Heart left ventricle (tissue), 16 donors: ENCODE results near the gene VAC14. TPM values are rescaled to one million over a fixed set of nuclear protein-coding genes. Genes with fewer than 3 reads are reported as not detected.

Experiments
- ATAC-seq, 4 donors: fragments of 200-7000 bp; cut with Tn5 transposase; one replicate each; pipeline ENCODE4 v1.9.1; 2020 to 2022; ENCODE audit warnings: moderate library complexity in 4 of 4, mild to moderate bottlenecking in 3 of 4, moderate number of reproducible peaks in 1 of 4
- DNase-seq, 5 donors: peaks; one replicate each; pipeline ENCODE4 v3.0.0-alpha.2; 2020
- H3K27ac ChIP-seq, 12 donors: fragments of 200-600 bp; sonication (generic) in 4 of 12; one replicate each; pipeline versions ENCODE4 v1.5.0 to v1.8.0; 2016 to 2022; ENCODE audit warnings: mild to moderate bottlenecking in 2 of 12
- H3K27me3 ChIP-seq, 9 donors: fragments of 200-600 bp; sonication (generic) in 2 of 9; one replicate each; pipeline versions ENCODE4 v1.5.1 to v1.8.0; 2016 to 2022; ENCODE audit warnings: mild to moderate bottlenecking in 3 of 9
- H3K36me3 ChIP-seq, 9 donors: fragments of 200-600 bp; sonication (generic) in 2 of 9; one replicate each; pipeline versions ENCODE4 v1.5.0 to v1.8.0; 2018 to 2022; ENCODE audit warnings: mild to moderate bottlenecking in 2 of 9
- H3K4me1 ChIP-seq, 12 donors: fragments of 200-600 bp; sonication (generic) in 4 of 12; one replicate each; pipeline versions ENCODE4 v1.5.0 to v1.8.0; 2016 to 2022; ENCODE audit warnings: mild to moderate bottlenecking in 3 of 12
- H3K4me3 ChIP-seq, 12 donors: fragments of 200-600 bp; sonication (generic) in 4 of 12; one replicate each; pipeline versions ENCODE4 v1.5.0 to v1.8.0; 2017 to 2022; ENCODE audit warnings: mild to moderate bottlenecking in 9 of 12, moderate library complexity in 4 of 12
- H3K9me3 ChIP-seq, 12 donors: fragments of 200-600 bp; sonication (generic) in 4 of 12; one replicate each; pipeline versions ENCODE4 v1.5.0 to v1.8.0; 2016 to 2022; ENCODE audit warnings: mild to moderate bottlenecking in 1 of 12
- CTCF ChIP-seq, 12 donors: fragments of 200-600 bp; sonication (generic) in 4 of 12; IDR thresholded peaks; one replicate each; pipeline versions ENCODE4 v1.5.0 to v1.8.0; 2018 to 2022; ENCODE audit warnings: antibody characterized with exemption in 12 of 12, mild to moderate bottlenecking in 5 of 12
- POLR2A ChIP-seq, 2 donors: fragments of 450-650 bp; IDR thresholded peaks; one replicate each; pipeline ENCODE4 v1.6.1; 2017; ENCODE audit warnings: antibody characterized with exemption in 2 of 2, mild to moderate bottlenecking in 2 of 2, moderate library complexity in 2 of 2
- WGBS, 4 donors: extraction: QIAGEN DNeasy Blood & Tissue Kit in 2 of 4; methylation state at CpG; one replicate each; pipeline versions ENCODE4 v1.1.5 to v1.1.7; 2013 to 2018; 5-methylcytosine and 5-hydroxymethylcytosine counted together
- intact Hi-C, 10 donors: fragments of 100-400 bp; cut with DNase I; formaldehyde crosslinking; loops; one replicate each; pipeline versions ENCODE4 v1.11.1 to v1.14.2; 2022
- polyA plus RNA-seq, 2 donors: library from polyadenylated mRNA; stranded (reverse); fragments of 200-250 nt; gene quantifications; one replicate each; pipeline ENCODE4 v1.2.3, GENCODE V29; 2013
- total RNA-seq, 9 donors: library from RNA; depleted of rRNA in 2 of 9; stranded (reverse); fragments of >200 nt in 2 of 9; fragmentation: NEBNext Ultra II Directional in 3 of 9; extraction: Animal tissue kit (Norgen Biotek cat#: 25700) in 3 of 9; gene quantifications; one replicate each; pipeline versions ENCODE4 v1.1.0 to v1.2.4, GENCODE V29; 2016 to 2023
- donor health status: ischemic (EF 13 %, LVEDD 7.1; RV severe dilation, severe dysfunction).
- donor health status: healthy with polysubstance abuse.
- donor health status: DM: no; HTN: yes; CAD: no.
- donor health status: DM: no; HTN: no; CAD: no.
- donor health status: ischemic (EF 25% LVEDD 6.9; RV normal size, moderate dysfunction).
- donor health status: ischemic (EF 25% LVEDD 5.7; RV mildly dilated, moderate dysfunction).
- donor health status: healthy.
- donor health status: DM: yes; HTN: yes; CAD: no.
- donor health status: ischemic (EF 35%, LVEDD 5.7; RV mildly dilated, moderate dysfunction).
- donor health status: nonischemic (EF 11% LVEDD 7.7; RV severe dilation, severe dysfunction).
- donor health status: DM: yes; HTN: yes; CAD: no.
- donor health status: PGD.
- donor health status: ischemic (EF 29% LVEDD 5.4; RV normal size, mild dysfunction).
- donor health status: nonischemic (EF 23%, LVEDD 6.1; RV moderate dilation, normal function).

VAC14 gene
- total and polyA plus RNA-seq, 11 donors = 13.9 to 48.0 (median 26.1) TPM

DNA sequence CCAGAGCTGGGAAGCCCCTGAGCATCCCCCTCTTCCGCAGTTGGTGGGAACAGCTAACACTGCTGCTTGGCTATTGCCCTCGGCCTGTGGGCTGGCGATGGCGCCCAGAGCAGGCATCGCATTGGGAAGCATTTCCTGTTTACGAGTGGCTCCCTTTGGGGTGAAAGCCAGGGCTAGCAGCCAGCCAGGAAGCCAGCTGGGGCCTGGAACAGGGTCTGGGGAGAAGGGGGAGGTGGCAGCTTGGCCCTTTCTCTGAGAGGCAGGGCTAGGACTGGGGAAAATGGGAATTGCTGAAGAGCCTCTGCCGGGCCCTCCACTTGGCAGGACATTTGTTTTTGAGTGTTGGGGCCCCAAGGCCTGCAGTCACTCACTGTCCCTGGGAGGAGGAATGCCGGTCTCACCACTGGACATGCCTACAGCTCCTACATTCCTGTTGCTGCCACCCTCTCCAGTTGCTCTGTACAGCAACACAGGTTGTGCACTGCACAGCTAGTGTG, 112.7 kb downstream of the VAC14 start:
- peak; percentile 3 to 52 (median 24) for ATAC-seq
- TF ChIP-seq POLR2A (IDR thresholded peaks at IDR 0.05) (no peak), CTCF (IDR thresholded peaks at IDR 0.05) (no peak)
- H3K36me3 ChIP-seq = no peaks in the 10 kb centered on the region
- peak in 4 of 5 donors; percentile 61 to 84 (median 76) for DNase-seq
- no peaks in the 10 kb centered on the region for H3K9me3 ChIP-seq
- 19 to 37% (median 22%) methylated on average over 4 to 8 of the region's 8 CpGs for WGBS, 4 donors
- peaks cover 10 to 95% (median 80%) of the 10 kb centered on the region in 12 donors for H3K4me1 ChIP-seq
- intact Hi-C loops = loop anchor here in 1 of 10 donors (5.0 kb wide), 1 partner anchor 49 kb away; no protein-coding TSS in a partner anchor
- H3K4me3 ChIP-seq = no peak overlapping the region
- H3K27ac ChIP-seq = peak overlapping the region; percentile 67 to 98 (median 90)
- peaks cover 0 to 5% (median 0%) of the 10 kb centered on the region in 9 donors for H3K27me3 ChIP-seq

- intact Hi-C loops = loop anchor here in 1 of 10 donors (5.0 kb wide), 1 partner anchor 50 kb away; no protein-coding TSS in a partner anchor
- H3K36me3 ChIP-seq = no peaks in the 10 kb centered on the region
- DNase-seq = peak in 2 of 5 donors; percentile 37 to 61
- 71 to 80% (median 78%) methylated on average over 11 to 18 of the region's 18 CpGs for WGBS, 4 donors
- no peaks in the 10 kb centered on the region for H3K9me3 ChIP-seq
- no peak for ATAC-seq
- H3K27ac ChIP-seq = peak overlapping the region; percentile 67 to 98 (median 90)
- peaks cover 0 to 5% (median 0%) of the 10 kb centered on the region in 9 donors for H3K27me3 ChIP-seq
- H3K4me3 ChIP-seq = no peak overlapping the region
- no peak for TF ChIP-seq POLR2A (IDR thresholded peaks at IDR 0.05)
- TF ChIP-seq CTCF (IDR thresholded peaks at IDR 0.05) = no peak
- peaks cover 10 to 96% (median 78%) of the 10 kb centered on the region in 12 donors for H3K4me1 ChIP-seq
Observed at GRCh38 chr16:70687671-70688245, 113.2 kb downstream of the VAC14 start.

DNA sequence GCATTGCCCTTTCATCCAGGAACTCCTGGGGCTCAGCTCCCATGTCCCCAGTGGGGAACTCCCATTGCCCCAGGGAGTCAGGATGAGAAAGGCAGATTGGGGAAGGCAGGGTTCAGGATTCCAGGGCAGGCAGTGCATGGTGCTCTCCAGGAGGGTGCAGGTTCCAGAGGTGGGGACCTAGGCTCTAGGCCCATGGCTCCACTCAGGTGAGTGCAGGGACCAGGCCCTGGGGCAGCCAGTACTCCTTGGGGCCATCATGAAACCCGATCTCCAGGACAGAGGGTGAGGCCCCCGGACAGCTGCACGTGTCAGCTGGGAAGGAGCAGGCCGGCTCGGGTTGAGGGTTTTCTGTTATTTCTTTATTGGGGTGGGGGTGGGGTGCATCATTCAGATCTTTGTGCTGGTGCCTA, 113.9 kb downstream of the VAC14 start:
- Histone ChIP-seq H3K9me3 (no peaks in the 10 kb centered on the region), H3K27me3 (peaks cover 0 to 5% (median 0%) of the 10 kb centered on the region in 9 donors), H3K4me1 (peaks cover 8 to 96% (median 73%) of the 10 kb centered on the region in 12 donors), H3K4me3 (peak overlapping the region in 1 of 12 donors; percentile 92), H3K27ac (peak overlapping the region in 10 of 12 donors; percentile 19 to 96 (median 89)), H3K36me3 (no peaks in the 10 kb centered on the region)
- WGBS, 4 donors = 56 to 71% (median 60%) methylated on average over 3 to 5 of the region's 5 CpGs
- TF ChIP-seq CTCF (IDR thresholded peaks at IDR 0.05) (no peak), POLR2A (IDR thresholded peaks at IDR 0.05) (no peak)
- intact Hi-C loops = loop anchor here in 1 of 10 donors (5.0 kb wide), 1 partner anchor 50 kb away; no protein-coding TSS in a partner anchor
- peak in 1 of 5 donors; percentile 32 for DNase-seq
- ATAC-seq = no peak

DNA sequence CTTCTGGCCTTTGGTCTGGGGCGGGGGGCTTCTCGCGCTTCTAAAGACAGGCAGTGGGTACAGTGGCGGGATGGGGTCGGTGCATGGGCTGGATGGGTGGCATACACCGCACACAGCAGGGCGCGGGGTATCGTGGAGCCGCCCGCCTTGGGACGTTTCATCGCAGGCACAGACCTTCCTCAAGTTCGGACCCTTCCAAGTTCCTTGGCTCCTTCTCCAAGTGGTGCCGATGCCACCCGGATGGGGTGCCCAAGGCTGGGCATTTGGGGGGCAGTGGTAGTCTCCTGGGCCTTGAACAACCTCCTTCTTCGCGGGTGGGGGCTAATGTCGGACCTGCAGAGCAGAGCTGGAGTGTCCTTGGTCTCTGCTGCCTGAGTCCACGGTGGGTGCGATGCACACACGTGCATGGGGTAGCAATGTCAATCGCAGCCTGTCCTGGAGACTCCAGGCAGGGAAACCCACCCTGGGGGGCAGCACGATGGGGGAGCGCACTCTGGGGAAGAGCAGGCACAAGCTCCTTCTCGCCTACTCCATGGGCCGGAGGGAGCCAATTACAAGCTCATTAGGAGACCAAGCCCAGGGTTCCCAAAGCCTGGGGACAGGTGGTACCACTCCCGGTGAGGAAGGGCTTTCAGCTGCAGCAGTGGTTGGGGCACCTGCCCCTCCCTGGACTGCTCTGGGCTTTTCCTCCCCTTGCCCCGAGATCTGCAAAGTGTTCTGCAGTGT, 114.4 kb downstream of the VAC14 start:
- intact Hi-C loops = loop anchor here in 1 of 10 donors (5.0 kb wide), 1 partner anchor 51 kb away; no protein-coding TSS in a partner anchor
- Histone ChIP-seq H3K36me3 (no peaks in the 10 kb centered on the region), H3K4me3 (peak overlapping the region in 11 of 12 donors; percentile 21 to 96 (median 57)), H3K4me1 (peaks cover 6 to 96% (median 73%) of the 10 kb centered on the region in 12 donors), H3K9me3 (no peaks in the 10 kb centered on the region), H3K27ac (peak overlapping the region; percentile 43 to 96 (median 84)), H3K27me3 (peaks cover 0 to 5% (median 0%) of the 10 kb centered on the region in 9 donors)
- peak in 1 of 4 donors; percentile 0 for ATAC-seq
- 59 to 70% (median 61%) methylated on average over 21 to 29 of the region's 29 CpGs for WGBS, 4 donors
- DNase-seq = peak in 2 of 5 donors; percentile 30 to 48
- no peak for TF ChIP-seq POLR2A (IDR thresholded peaks at IDR 0.05)
- no peak for TF ChIP-seq CTCF (IDR thresholded peaks at IDR 0.05)
